Loucy (cell line): ENCODE data around the gene PVALB.
"Not testable (repeated sequence)": the region's sequence is repeated elsewhere in the genome, so short reads cannot be mapped to it uniquely, and the experiment has no call there.

Experiments used
- H2AFZ ChIP-seq: fragments of 200-600 bp; sonication (generic); 2 replicates; pipeline ENCODE4 v1.6.0; 2016; ENCODE audit warnings: antibody characterized with exemption, mild to moderate bottlenecking, low read length, moderate library complexity
- H3F3A ChIP-seq: fragments of 200-600 bp; 2 replicates; pipeline ENCODE4 v1.6.0; 2016; ENCODE audit warnings: antibody characterized with exemption, low read depth, mild to moderate bottlenecking
- H3K27me3 ChIP-seq: fragments of 200-600 bp; sonication (generic); 2 replicates; pipeline ENCODE4 v1.6.1; 2014; ENCODE audit warnings: low read length, mild to moderate bottlenecking; ENCODE audit not compliant: insufficient read depth, poor library complexity, severe bottlenecking
- H3K36me3 ChIP-seq: fragments of 200-600 bp; sonication (generic); 2 replicates; pipeline ENCODE4 v1.6.1; 2016; ENCODE audit warnings: low read length; ENCODE audit not compliant: insufficient read depth
- H3K4me1 ChIP-seq: fragments of 200-600 bp; sonication (generic); 2 replicates; pipeline ENCODE4 v1.5.1; 2014; ENCODE audit warnings: low read length, mild to moderate bottlenecking; ENCODE audit not compliant: insufficient read depth, poor library complexity, severe bottlenecking
- H3K4me2 ChIP-seq: fragments of 200-600 bp; sonication (generic); 2 replicates; pipeline ENCODE4 v1.6.0; 2014; ENCODE audit warnings: antibody characterized with exemption, low read length, low read depth, mild to moderate bottlenecking; ENCODE audit not compliant: poor library complexity, severe bottlenecking
- H3K4me3 ChIP-seq: fragments of 200-600 bp; sonication (generic); 2 replicates; pipeline ENCODE4 v1.5.1; 2014; ENCODE audit warnings: low read length, mild to moderate bottlenecking, mixed read lengths; ENCODE audit not compliant: poor library complexity, severe bottlenecking
- H3K79me2 ChIP-seq: fragments of 200-600 bp; sonication (generic); 2 replicates; pipeline ENCODE4 v1.6.1; 2014; ENCODE audit warnings: low read length; ENCODE audit not compliant: insufficient read depth
- H3K9ac ChIP-seq: fragments of 200-600 bp; sonication (generic); 2 replicates; pipeline ENCODE4 v1.6.0; 2014; ENCODE audit warnings: mild to moderate bottlenecking, low read depth, low read length, moderate library complexity; ENCODE audit not compliant: poor library complexity, severe bottlenecking
- H3K9me2 ChIP-seq: fragments of 200-600 bp; sonication (generic); replicated peaks from 2 replicates; pipeline ENCODE4 v1.6.1; 2016; ENCODE audit warnings: low read depth, low read length, mixed read lengths
- H3K9me3 ChIP-seq: fragments of 200-600 bp; sonication (generic); 2 replicates; pipeline ENCODE4 v1.6.1; 2014; ENCODE audit warnings: mild to moderate bottlenecking, antibody characterized with exemption, low read length, low read depth; ENCODE audit not compliant: insufficient read depth
- H4K20me1 ChIP-seq: fragments of 200-600 bp; sonication (generic); 2 replicates; pipeline ENCODE4 v1.6.0; 2014; ENCODE audit warnings: antibody characterized with exemption, low read length, mild to moderate bottlenecking; ENCODE audit not compliant: insufficient read depth, poor library complexity, severe bottlenecking
- EZH2phosphoT487 ChIP-seq: fragments of 200-600 bp; IDR thresholded peaks from 2 replicates; pipeline ENCODE4 v1.6.1; 2018; ENCODE audit warnings: antibody characterized with exemption, mild to moderate bottlenecking, moderate library complexity, borderline replicate concordance
- TF ChIP-seq, protein P1 (sequence below): fragments of 200-600 bp; sonication (generic); conservative IDR thresholded peaks from 2 replicates; pipeline ENCODE4 v1.5.1; 2014; ENCODE audit warnings: mild to moderate bottlenecking, antibody characterized with exemption, low read length

The PVALB gene

DNA sequence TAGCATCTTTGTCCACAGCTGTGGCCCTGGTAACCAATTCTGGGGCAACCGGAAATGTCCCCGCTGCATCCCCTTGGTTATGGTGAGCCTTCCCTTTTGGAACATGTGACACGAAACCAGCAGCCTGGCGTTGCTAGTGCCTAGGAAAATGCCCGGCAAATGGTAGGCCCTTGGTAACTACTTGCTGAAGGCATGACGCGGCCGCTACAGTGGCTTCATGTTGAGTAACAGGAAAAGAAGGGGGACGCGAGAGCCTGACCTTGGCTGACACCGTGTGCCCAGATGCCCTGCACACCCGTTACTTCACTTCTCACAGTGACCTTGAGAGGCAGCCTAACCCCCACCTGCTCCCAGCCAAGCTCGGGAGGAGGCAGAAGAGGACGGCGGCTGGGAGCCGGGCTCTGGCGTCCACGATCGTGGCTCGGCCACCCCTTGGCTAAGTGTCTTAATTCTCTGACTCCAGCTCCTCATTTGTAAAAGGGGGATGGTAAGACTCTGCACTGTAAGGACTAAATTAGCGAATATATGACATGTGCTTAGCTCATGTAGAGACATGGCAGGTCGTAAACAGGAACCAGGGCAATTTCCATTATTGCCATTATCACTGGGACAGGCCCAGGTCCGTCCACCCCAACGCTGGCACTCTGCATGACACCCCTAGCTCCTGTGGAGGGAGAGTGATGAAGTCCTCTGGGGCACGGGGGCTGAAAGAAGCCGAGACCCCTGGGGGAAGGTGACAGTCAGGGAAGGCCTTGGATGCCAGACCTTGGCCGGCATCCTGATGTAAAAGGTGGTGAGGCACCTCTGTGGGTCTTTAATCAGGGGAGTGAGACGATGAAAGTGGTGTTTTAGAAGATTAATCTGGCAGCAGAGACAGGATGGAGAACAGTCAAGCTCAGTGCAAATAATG, 59.8 kb downstream of the PVALB start:
- no peaks in the 10 kb centered on the region for H3K27me3 ChIP-seq

GRCh38 chr22:36756031-36756430, 60.8 kb downstream of the PVALB start:
- H3K9ac ChIP-seq: no peak overlapping the region
- H2AFZ ChIP-seq: no peak overlapping the region
- TF ChIP-seq EZH2phosphoT487: no peak
- TF ChIP-seq, protein P1, sequence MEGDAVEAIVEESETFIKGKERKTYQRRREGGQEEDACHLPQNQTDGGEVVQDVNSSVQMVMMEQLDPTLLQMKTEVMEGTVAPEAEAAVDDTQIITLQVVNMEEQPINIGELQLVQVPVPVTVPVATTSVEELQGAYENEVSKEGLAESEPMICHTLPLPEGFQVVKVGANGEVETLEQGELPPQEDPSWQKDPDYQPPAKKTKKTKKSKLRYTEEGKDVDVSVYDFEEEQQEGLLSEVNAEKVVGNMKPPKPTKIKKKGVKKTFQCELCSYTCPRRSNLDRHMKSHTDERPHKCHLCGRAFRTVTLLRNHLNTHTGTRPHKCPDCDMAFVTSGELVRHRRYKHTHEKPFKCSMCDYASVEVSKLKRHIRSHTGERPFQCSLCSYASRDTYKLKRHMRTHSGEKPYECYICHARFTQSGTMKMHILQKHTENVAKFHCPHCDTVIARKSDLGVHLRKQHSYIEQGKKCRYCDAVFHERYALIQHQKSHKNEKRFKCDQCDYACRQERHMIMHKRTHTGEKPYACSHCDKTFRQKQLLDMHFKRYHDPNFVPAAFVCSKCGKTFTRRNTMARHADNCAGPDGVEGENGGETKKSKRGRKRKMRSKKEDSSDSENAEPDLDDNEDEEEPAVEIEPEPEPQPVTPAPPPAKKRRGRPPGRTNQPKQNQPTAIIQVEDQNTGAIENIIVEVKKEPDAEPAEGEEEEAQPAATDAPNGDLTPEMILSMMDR: no peak
- no peaks in the 10 kb centered on the region for H3F3A ChIP-seq
- H3K4me2 ChIP-seq: no peak overlapping the region
- H3K4me3 ChIP-seq: no peak overlapping the region
- no peaks in the 10 kb centered on the region for H3K9me3 ChIP-seq
- no peaks in the 10 kb centered on the region for H3K36me3 ChIP-seq
- H4K20me1 ChIP-seq: no peaks in the 10 kb centered on the region
- no peaks in the 10 kb centered on the region for H3K9me2 ChIP-seq
- no peaks in the 10 kb centered on the region for H3K4me1 ChIP-seq
- no peaks in the 10 kb centered on the region for H3K27me3 ChIP-seq
- H3K79me2 ChIP-seq: no peaks in the 10 kb centered on the region

More for the DNA sequence above, 59.8 kb downstream of the PVALB start:
- Histone ChIP-seq H3K4me2 (no peak overlapping the region), H3K9ac (no peak overlapping the region), H3K36me3 (no peaks in the 10 kb centered on the region), H3K9me2 (no peaks in the 10 kb centered on the region), H3K4me3 (no peak overlapping the region), H3K79me2 (no peaks in the 10 kb centered on the region), H3K9me3 (no peaks in the 10 kb centered on the region), H3K4me1 (no peaks in the 10 kb centered on the region), H4K20me1 (no peaks in the 10 kb centered on the region), H3F3A (no peaks in the 10 kb centered on the region), H2AFZ (no peak overlapping the region)
- no peak for TF ChIP-seq EZH2phosphoT487
- TF ChIP-seq, protein P1: no peak

- Histone ChIP-seq H3K4me2 (no peak overlapping the region), H4K20me1 (no peaks in the 10 kb centered on the region)
Measured at GRCh38 chr22:36755316-36755715, 61.5 kb downstream of the PVALB start.

DNA sequence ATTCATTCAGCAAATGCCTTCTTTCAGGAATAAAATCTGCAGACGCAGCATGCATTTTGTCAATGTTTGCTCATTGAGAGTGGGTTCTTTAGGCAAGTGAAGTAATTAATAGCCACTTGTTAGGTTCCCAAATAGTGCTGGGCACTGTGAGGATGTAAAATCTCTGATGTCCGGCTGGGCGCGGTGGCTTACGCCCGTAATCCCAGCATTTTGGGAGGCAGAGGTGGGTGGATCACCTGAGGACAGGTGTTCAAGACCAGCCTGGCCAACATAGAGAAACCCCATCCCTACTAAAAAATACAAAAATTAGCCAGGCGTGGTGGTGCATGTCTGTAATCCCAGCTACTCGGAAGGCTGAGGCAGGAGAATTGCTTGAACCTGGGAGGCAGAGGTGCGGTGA, 62.0 kb downstream of the PVALB start:
- H3K36me3 ChIP-seq, H4K20me1 ChIP-seq, H3K9me2 ChIP-seq, H3K4me3 ChIP-seq, H2AFZ ChIP-seq, H3K9ac ChIP-seq, H3K4me1 ChIP-seq, H3F3A ChIP-seq, H3K4me2 ChIP-seq, H3K9me3 ChIP-seq, H3K27me3 ChIP-seq, H3K79me2 ChIP-seq: not testable (repeated sequence)

More at GRCh38 chr22:36755316-36755715, 61.5 kb downstream of the PVALB start:
- Histone ChIP-seq H3K79me2 (no peaks in the 10 kb centered on the region), H3K36me3 (no peaks in the 10 kb centered on the region), H3K4me1 (no peaks in the 10 kb centered on the region), H3K27me3 (no peaks in the 10 kb centered on the region), H3K4me3 (no peak overlapping the region), H2AFZ (no peak overlapping the region), H3F3A (no peaks in the 10 kb centered on the region), H3K9me3 (no peaks in the 10 kb centered on the region), H3K9ac (no peak overlapping the region), H3K9me2 (no peaks in the 10 kb centered on the region)
- TF ChIP-seq, protein P1: no peak
- TF ChIP-seq EZH2phosphoT487: no peak
